ENCODE measurements around the gene ANO3. TPM values are rescaled to one million over a fixed set of nuclear protein-coding genes. Genes with fewer than 3 reads are reported as not detected.
A peak's percentile ranks its signal among the peaks of the same experiment; 100 is the strongest.

The ANO3 gene
- total and polyA plus RNA-seq, 2 donors (not counting 3 experiments of a cell fraction or from before 2014, with no cell fraction given) = not detected

DNA sequence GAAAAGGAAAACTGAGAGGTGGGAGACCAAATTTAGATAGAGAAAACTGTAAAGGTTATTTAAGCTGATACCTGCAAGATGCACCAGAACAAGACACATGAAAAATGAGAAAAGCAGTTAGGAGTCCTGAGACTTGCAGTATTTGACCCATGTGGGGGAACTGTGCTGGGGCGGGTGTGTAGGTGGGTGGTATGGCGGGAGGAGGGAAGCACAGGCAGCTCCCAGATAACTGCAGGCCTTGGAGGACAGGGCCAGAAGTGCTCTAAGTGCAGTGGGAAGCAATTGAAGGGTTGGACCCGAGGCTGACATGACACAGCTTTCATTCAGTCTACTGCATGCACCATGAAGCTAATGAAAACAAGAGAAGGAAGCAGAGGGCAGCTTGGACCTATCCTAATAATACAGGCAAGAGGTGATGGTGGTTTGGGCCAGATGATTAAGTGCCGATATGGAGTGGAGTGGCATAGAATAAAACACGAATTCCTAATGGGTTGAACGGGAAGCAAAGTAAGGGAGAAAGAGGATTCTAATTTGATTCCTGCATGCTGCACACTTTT, 48.0 kb upstream of the ANO3 start:
- H3K9ac ChIP-seq (replicated peaks; ENCODE audit: extremely low read depth, insufficient read depth, low read length) = peak overlapping the region; percentile 71
- peak overlapping the region in 2 of 3 experiments; percentile 69 to 93 for H3K4me3 ChIP-seq (replicated peaks in 1 of 3; ENCODE audit: insufficient read depth in 1 of 3, low read depth in 1 of 3, low read length in 3 of 3)
- CTCF ChIA-PET = interaction anchor here (0.5 to 5.3 kb wide), 45 partner anchors 9 to 1917 kb away, joined by 3 to 95 read pairs (median 5); no protein-coding TSS in a partner anchor
- H3K9me3 ChIP-seq (replicated peaks; ENCODE audit: control insufficient read depth, insufficient read depth, low read length) = no peaks in the 10 kb centered on the region
- dilution Hi-C loops (cut with MboI; ENCODE audit: extremely low pct_ligation_motif_present, low sequenced_read_pairs) = no loop called here
- FAIRE-seq (no peak), DNase-seq (ENCODE audit: low read depth, low spot score) (no peak)
- H4K20me1 ChIP-seq (replicated peaks; ENCODE audit: control insufficient read depth, extremely low read depth, insufficient read depth, low read length) = no peaks in the 10 kb centered on the region
- intact Hi-C loops (cut with micrococcal nuclease) = loop anchor here (2.0 kb wide), 1 partner anchor 55 kb away; no protein-coding TSS in a partner anchor
- no TSS peak for BruUV-seq (replicated peaks)
- no peaks in the 10 kb centered on the region for H3K79me2 ChIP-seq (ENCODE audit: control insufficient read depth, insufficient read depth, low read length)
- POLR2A ChIA-PET = no interaction called here
- H3K27me3 ChIP-seq (ENCODE audit: control insufficient read depth in 2 of 2, insufficient read depth in 2 of 2, low read length in 2 of 2) = no peaks in the 10 kb centered on the region
- H3K9me1 ChIP-seq (replicated peaks; ENCODE audit: control insufficient read depth, extremely low read depth, insufficient read depth, low read length) = no peaks in the 10 kb centered on the region
- H2AFZ ChIP-seq (ENCODE audit: low read depth, low read length) = peak overlapping the region; percentile 97
- no peak for TF ChIP-seq MYC (IDR thresholded peaks at IDR 0.05; ENCODE audit: low read depth, low read length)
- TF ChIP-seq, protein P1, sequence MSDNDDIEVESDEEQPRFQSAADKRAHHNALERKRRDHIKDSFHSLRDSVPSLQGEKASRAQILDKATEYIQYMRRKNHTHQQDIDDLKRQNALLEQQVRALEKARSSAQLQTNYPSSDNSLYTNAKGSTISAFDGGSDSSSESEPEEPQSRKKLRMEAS (IDR thresholded peaks at IDR 0.05; ENCODE audit: insufficient read depth, insufficient read length) = no peak
- TF ChIP-seq, protein P2, sequence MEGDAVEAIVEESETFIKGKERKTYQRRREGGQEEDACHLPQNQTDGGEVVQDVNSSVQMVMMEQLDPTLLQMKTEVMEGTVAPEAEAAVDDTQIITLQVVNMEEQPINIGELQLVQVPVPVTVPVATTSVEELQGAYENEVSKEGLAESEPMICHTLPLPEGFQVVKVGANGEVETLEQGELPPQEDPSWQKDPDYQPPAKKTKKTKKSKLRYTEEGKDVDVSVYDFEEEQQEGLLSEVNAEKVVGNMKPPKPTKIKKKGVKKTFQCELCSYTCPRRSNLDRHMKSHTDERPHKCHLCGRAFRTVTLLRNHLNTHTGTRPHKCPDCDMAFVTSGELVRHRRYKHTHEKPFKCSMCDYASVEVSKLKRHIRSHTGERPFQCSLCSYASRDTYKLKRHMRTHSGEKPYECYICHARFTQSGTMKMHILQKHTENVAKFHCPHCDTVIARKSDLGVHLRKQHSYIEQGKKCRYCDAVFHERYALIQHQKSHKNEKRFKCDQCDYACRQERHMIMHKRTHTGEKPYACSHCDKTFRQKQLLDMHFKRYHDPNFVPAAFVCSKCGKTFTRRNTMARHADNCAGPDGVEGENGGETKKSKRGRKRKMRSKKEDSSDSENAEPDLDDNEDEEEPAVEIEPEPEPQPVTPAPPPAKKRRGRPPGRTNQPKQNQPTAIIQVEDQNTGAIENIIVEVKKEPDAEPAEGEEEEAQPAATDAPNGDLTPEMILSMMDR (IDR thresholded peaks at IDR 0.05; ENCODE audit: extremely low read depth in 1 of 2, insufficient read depth in 1 of 2, low read depth in 1 of 2, low read length in 2 of 2) = no peak
- no peak for TF ChIP-seq POLR2AphosphoS5 (IDR thresholded peaks at IDR 0.05; ENCODE audit: insufficient read depth, low read depth, low read length)
- no peak for TF ChIP-seq JUN (IDR thresholded peaks at IDR 0.05; ENCODE audit: borderline replicate concordance, insufficient read depth, insufficient read length, low read depth)
- TF ChIP-seq POLR2A (IDR thresholded peaks at IDR 0.05; ENCODE audit: low read depth, low read length) = no peak
- no peak for TF ChIP-seq EZH2 (IDR thresholded peaks at IDR 0.05; ENCODE audit: borderline replicate concordance, low read depth, low read length, severe bottlenecking)
- no peak for TF ChIP-seq FOS (IDR thresholded peaks at IDR 0.05; ENCODE audit: borderline replicate concordance, insufficient read depth, low read length)
- no peak for TF ChIP-seq GATA2 (IDR thresholded peaks at IDR 0.05; ENCODE audit: insufficient read depth, insufficient read length, low read depth, low read length)
- peak overlapping the region; percentile 87 for H3K4me2 ChIP-seq (ENCODE audit: insufficient read depth, low read length)
- H3K4me1 ChIP-seq (ENCODE audit: control insufficient read depth, extremely low read depth, insufficient read depth, low read length) = peaks cover 7% of the 10 kb centered on the region
- no peaks in the 10 kb centered on the region for H3K36me3 ChIP-seq (ENCODE audit: control insufficient read depth in 2 of 2, extremely low read depth in 1 of 2, insufficient read depth in 2 of 2, low read length in 2 of 2)
- H3K27ac ChIP-seq (ENCODE audit: insufficient read depth, low read depth, low read length) = peak overlapping the region; percentile 65

All from endothelial cell of umbilical vein (primary cell).